Activated CD4-positive, alpha-beta T cell treated with anti-CD3 and anti-CD28 coated beads for 24 hours (primary cell): ENCODE measurements around the gene XPR1.
"Not testable (repeated sequence)": the region's sequence is repeated elsewhere in the genome, so short reads cannot be mapped to it uniquely, and the experiment has no call there.

Experiments used
- DNase-seq, 2 donors: peaks; one replicate each; pipeline ENCODE4 v3.0.0-alpha.2; 2020; ENCODE audit warnings: low read depth in 2 of 2

XPR1 gene

GRCh38 chr1:180785291-180785690 is 153.5 kb downstream of the XPR1 start:
- DNase-seq, result no peak

GRCh38 chr1:180785887-180786286 is 154.1 kb downstream of the XPR1 start:
- DNase-seq, result no peak

DNA sequence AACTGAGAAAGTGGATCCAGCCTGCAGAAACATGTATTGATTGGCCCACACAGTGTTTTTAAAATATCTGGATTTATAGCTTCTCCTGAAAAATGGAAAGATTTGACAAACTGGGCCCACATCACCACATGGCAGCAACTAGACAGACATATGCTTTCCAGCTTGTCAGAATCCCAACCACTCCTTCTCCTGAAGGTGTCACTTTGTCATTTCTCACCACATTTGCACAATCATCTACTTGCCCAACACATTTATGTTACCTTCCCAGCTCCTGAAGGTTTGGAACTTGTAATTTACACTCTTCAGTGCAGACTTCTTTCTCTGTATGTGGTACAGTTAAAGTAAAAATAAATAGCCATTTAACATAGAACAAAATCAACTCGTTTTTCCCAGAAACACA is 154.8 kb downstream of the XPR1 start:
- DNase-seq, result no peak

GRCh38 chr1:180787628-180788307 is 155.9 kb downstream of the XPR1 start:
- DNase-seq, result no peak

- DNase-seq, result no peak
Measured at GRCh38 chr1:180789460-180789859, 157.6 kb downstream of the XPR1 start.

DNA sequence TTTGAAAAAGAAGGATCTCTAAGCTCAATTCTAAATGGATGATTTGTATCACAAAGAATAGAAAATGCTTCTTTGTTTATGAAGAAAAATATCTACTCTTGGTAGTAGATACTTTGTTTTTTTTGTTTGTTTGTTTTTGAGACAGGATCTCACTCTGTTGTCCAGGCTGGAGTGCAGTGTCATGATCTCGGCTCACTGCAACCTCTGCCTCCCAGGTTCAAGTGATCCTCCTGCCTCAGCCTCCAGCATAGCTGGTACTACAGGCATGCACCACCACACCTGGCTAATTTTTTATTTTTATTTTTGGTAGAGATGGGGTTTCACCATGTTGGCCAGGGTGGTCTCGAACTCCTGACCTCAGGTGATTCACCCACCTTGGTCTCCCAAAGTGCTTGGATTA is 159.3 kb downstream of the XPR1 start:
- not testable (repeated sequence) for DNase-seq

- DNase-seq, result no peak
Measured at GRCh38 chr1:180791806-180792205, 160.0 kb downstream of the XPR1 start.

GRCh38 chr1:180793451-180793850 is 161.6 kb downstream of the XPR1 start:
- no peak for DNase-seq

- DNase-seq, result no peak
Measured at GRCh38 chr1:180796897-180797640, 165.2 kb downstream of the XPR1 start.

GRCh38 chr1:180800945-180801344 is 169.1 kb downstream of the XPR1 start:
- DNase-seq, result no peak

- DNase-seq, result no peak
Measured at GRCh38 chr1:180802813-180803212, 171.0 kb downstream of the XPR1 start.

DNA sequence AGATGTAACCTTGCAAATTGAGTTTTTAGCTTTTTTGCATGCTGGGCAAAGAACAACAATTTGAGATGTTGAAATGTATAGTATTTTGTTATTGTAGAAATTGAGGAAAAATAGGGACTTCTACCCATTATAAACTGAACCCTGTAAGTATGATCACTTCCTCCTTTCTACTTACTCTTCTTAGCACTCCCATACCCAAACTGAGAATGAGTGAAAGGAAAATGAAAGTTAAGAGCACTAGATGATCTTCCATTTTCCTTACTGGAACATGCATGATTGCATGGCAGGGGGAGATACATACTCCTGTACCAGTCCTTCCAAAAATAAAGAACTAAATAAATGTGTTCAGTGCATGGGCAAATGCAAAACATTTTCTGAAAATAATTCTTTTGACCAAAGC is 173.5 kb downstream of the XPR1 start:
- no peak for DNase-seq

GRCh38 chr1:180811298-180811697 is 179.5 kb downstream of the XPR1 start:
- DNase-seq, result no peak

- no peak for DNase-seq
Measured at GRCh38 chr1:180811886-180812285, 180.1 kb downstream of the XPR1 start.

DNA sequence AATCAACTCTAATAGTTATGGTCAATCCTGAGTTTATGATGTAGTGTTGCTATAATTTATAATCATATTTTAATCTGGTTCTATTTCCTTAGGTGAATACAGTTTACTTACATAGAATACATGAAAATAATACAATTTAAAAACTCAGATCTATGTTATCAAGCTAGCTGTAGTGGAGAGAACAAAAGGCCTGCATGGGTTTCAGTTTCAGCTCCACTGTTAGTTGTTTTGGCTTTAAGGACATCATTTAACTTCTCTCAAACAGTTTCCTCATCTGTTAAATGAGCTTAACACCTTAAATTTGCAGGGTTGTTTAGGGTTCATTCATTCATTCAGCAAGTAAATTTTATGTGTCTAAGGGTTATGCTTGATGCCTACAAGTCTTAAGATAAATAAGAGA is 182.4 kb downstream of the XPR1 start:
- no peak for DNase-seq

GRCh38 chr1:180815188-180815587 is 183.4 kb downstream of the XPR1 start:
- DNase-seq, result no peak

GRCh38 chr1:180816132-180816531 is 184.3 kb downstream of the XPR1 start:
- no peak for DNase-seq

GRCh38 chr1:180821970-180822369 is 190.1 kb downstream of the XPR1 start:
- no peak for DNase-seq

- DNase-seq, result not testable (repeated sequence)
Measured at GRCh38 chr1:180831507-180831906, 199.7 kb downstream of the XPR1 start.

DNA sequence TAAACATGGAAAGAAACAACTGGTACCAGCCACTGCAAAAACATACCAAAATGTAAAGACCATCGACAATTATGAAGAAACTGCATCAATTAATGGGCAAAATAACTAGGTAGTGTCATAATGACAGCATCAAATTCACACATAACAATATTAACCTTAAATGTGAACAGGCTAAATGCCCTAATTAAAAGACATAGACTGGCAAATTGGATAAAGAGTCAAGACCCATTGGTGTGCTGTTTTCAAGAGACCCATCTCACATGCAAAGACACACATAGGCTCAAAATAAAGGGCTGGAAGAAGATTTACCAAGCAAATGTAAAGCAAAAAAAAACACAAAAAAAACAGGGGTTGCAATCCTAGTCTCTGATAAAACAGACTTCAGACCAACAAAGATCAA is 201.4 kb downstream of the XPR1 start:
- not testable (repeated sequence) for DNase-seq

DNA sequence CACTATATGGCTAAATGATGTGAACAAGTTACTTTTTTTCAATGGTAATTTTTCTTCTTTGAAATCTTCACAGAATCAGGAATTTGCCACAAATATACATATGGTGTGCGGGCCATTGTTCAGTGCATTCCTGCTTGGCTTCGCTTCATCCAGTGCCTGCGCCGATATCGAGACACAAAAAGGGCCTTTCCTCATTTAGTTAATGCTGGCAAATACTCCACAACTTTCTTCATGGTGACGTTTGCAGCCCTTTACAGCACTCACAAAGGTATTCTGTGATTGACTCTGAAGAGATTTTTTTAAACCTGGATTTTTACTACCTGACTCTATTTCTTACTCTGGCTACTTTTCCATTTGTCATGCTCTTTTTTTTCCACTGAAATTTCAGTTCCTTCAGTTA is 204.6 kb downstream of the XPR1 start:
- DNase-seq, result no peak

DNA sequence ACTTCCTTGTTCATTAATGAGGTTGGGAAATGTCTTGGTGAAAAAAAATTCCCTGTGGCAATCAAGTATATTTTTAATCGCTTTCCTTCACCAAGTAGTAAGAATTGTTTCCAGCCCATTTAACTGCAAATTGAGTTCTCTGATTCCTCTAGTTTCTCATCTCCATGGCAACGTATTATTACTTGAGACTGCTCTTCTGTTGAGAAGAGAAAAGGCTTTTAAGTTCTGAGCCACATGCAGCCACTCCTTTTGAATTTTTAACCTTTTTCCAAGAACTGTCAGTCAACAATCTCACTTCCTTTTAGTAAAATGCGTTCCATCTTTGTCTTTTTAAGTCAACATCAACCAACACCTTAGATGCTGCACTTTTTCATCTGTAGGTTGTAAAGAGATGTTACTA is 205.2 kb downstream of the XPR1 start:
- no peak for DNase-seq

DNA sequence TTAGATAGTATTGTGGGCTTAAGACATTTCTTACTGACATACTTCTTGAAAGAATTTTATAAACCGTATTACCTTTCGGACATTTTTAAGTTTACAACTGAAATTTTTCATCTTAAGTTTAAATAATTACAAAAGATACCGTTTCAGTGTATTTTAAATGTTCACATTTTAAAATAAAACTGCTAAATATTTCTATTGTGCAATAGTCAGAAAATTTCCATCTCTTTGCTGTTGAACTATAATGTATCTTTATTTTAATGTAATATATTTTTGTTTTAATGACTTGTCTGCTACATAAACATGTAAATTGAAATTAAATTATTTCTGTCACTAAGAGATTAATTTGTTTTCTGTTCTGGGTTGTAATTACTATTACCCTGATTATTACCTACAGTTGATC is 206.7 kb downstream of the XPR1 start:
- no peak for DNase-seq

- no peak for DNase-seq
Measured at GRCh38 chr1:180839547-180839946, 207.7 kb downstream of the XPR1 start.
